K562 (cell line): ENCODE data around the gene SIRT5.

Experiments
- CTCF ChIP-seq, 3 experiments: IDR thresholded peaks in 2 of 3; conservative IDR thresholded peaks in 1 of 3; 2 replicates each; pipeline ENCODE4 v1.5.1; 2011 to 2012; ENCODE audit warnings: low read length in 3 of 3, mild to moderate bottlenecking in 3 of 3, control low read depth in 2 of 3, improper control_type of control experiment in 1 of 3, inconsistent platforms in 1 of 3, low read depth in 1 of 3, mixed read lengths in 1 of 3, moderate library complexity in 1 of 3; ENCODE audit not compliant: insufficient read depth in 2 of 3
- EP300 ChIP-seq: IDR thresholded peaks from 2 replicates; pipeline ENCODE4 v1.6.1; 2012; ENCODE audit warnings: low read length, improper control_type of control experiment
- KAT8 ChIP-seq: fragments of 450-650 bp; IDR thresholded peaks from 2 replicates; pipeline ENCODE4 v1.6.1; 2016; ENCODE audit warnings: low read depth, mild to moderate bottlenecking
- KDM1A ChIP-seq, 2 experiments: fragments of 450-650 bp; IDR thresholded peaks; 2 replicates each; pipeline ENCODE4 v1.6.1; 2016; ENCODE audit warnings: mild to moderate bottlenecking in 2 of 2
- ZFP30 ChIP-seq: fragments of 250-450 bp; sonication (Bioruptor Pico); IDR thresholded peaks from 2 replicates; pipeline ENCODE4 v1.8.0; 2022; ENCODE audit warnings: moderate library complexity, mild to moderate bottlenecking, inconsistent platforms, borderline replicate concordance
- ZNF699 ChIP-seq: fragments of 250-450 bp; sonication (Bioruptor Pico); IDR thresholded peaks from 2 replicates; pipeline ENCODE4 v1.8.0; 2021; ENCODE audit warnings: mild to moderate bottlenecking, moderate library complexity; ENCODE audit not compliant: insufficient replicate concordance

DNA sequence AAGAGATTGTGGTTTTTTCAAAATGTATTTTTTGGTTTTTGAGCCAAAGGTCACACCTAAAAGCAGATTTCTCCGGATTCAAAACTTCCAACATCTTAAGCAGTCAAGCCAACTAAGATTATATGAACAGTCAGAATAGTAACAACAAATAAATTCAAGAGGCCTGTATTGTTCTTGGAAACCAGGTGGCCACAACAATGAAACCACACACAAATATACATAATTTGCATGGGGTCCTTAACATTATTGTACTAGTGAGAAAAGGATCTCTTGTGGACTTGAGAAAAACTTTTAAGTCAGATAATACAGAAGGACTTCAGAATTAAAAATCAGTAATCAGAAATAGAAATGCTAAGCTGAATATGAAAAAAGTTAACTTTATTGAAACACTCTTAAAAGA, 81.3 kb downstream of the SIRT5 start:
- TF ChIP-seq KAT8: no peak
- no peak for TF ChIP-seq KDM1A (IDR thresholded peaks at IDR 0.05)
- TF ChIP-seq EP300: no peak
- no peak for TF ChIP-seq ZFP30 (CRISPR knock-in tag)
- no peak for TF ChIP-seq CTCF (IDR thresholded peaks at IDR 0.05 in 2 of 3, conservative IDR thresholded peaks at IDR 0.05 in 1 of 3; ENCODE audit: insufficient read depth in 2 of 3, low read depth in 1 of 3, low read length in 3 of 3)
- no peak for TF ChIP-seq ZNF699 (CRISPR knock-in tag)
